Measurements from ENCODE around the gene SHH.

SHH gene

GRCh38 chr7:155798673-155799439 lies 13.4 kb downstream of the SHH start:
- no peak for TF ChIP-seq CTCF (IDR thresholded peaks at IDR 0.05; ENCODE audit: low read depth, low read length)
- DNase-seq (ENCODE audit: extremely low read depth, low read depth): no peak

GRCh38 chr7:155797262-155798250 lies 14.7 kb downstream of the SHH start:
- DNase-seq (ENCODE audit: extremely low read depth, low read depth): no peak
- TF ChIP-seq CTCF (IDR thresholded peaks at IDR 0.05; ENCODE audit: low read depth, low read length): no peak

GRCh38 chr7:155796381-155797261 lies 15.6 kb downstream of the SHH start:
- peak; percentile 70 for TF ChIP-seq CTCF (IDR thresholded peaks at IDR 0.05; ENCODE audit: low read depth, low read length)
- DNase-seq (ENCODE audit: extremely low read depth, low read depth): no peak

- no peak for TF ChIP-seq CTCF (IDR thresholded peaks at IDR 0.05; ENCODE audit: low read depth, low read length)
- no peak for DNase-seq (ENCODE audit: extremely low read depth, low read depth)
These were observed 16.3 kb downstream of the SHH start for GRCh38 chr7:155795951-155796350.

GRCh38 chr7:155795401-155795800 lies 16.9 kb downstream of the SHH start:
- no peak for TF ChIP-seq CTCF (IDR thresholded peaks at IDR 0.05; ENCODE audit: low read depth, low read length)

GRCh38 chr7:155794196-155794595 lies 18.1 kb downstream of the SHH start:
- no peak for TF ChIP-seq CTCF (IDR thresholded peaks at IDR 0.05; ENCODE audit: low read depth, low read length)
- DNase-seq (ENCODE audit: extremely low read depth, low read depth): no peak

More at GRCh38 chr7:155795401-155795800, 16.9 kb downstream of the SHH start:
- DNase-seq (ENCODE audit: extremely low read depth, low read depth): no peak
